Measurements from ENCODE around the gene STYXL1.

Gene STYXL1

GRCh38 chr7:75951506-75951905 lies 96.3 kb downstream of the STYXL1 start:
- no peak for DNase-seq

GRCh38 chr7:75950111-75950681 lies 97.6 kb downstream of the STYXL1 start:
- no peak for DNase-seq

GRCh38 chr7:75948179-75948578 lies 99.6 kb downstream of the STYXL1 start:
- no peak for DNase-seq

Measured in activated naive CD4-positive, alpha-beta T cell (primary cell).